Measurements from ENCODE around the gene TXNRD1.
"Not testable (repeated sequence)": the region's sequence is repeated elsewhere in the genome, so short reads cannot be mapped to it uniquely, and the experiment has no call there.

The TXNRD1 gene

DNA sequence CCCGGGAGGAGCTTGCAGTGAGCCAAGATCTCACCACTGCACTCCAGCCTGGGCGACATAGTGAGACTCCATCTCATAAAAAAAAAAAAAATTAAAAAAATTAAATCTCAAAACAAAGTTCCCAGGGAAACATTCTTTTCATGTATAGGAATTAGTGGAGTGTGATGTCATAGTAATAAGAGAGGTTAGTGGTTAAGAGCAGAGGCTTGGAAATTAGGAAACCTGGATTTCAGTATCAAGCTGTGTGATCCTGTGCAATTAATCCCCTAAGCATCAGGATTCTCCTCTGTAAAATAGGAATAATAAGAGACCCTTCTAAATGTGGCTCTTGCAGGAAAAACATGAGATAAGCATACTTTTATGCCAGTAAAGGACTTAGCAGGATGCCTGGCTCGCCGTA, 3.1 kb upstream of the TXNRD1 start:
- DNase-seq (ENCODE audit: insufficient read length, low spot score) (no peak), FAIRE-seq (no peak)
- TF ChIP-seq, protein P1, sequence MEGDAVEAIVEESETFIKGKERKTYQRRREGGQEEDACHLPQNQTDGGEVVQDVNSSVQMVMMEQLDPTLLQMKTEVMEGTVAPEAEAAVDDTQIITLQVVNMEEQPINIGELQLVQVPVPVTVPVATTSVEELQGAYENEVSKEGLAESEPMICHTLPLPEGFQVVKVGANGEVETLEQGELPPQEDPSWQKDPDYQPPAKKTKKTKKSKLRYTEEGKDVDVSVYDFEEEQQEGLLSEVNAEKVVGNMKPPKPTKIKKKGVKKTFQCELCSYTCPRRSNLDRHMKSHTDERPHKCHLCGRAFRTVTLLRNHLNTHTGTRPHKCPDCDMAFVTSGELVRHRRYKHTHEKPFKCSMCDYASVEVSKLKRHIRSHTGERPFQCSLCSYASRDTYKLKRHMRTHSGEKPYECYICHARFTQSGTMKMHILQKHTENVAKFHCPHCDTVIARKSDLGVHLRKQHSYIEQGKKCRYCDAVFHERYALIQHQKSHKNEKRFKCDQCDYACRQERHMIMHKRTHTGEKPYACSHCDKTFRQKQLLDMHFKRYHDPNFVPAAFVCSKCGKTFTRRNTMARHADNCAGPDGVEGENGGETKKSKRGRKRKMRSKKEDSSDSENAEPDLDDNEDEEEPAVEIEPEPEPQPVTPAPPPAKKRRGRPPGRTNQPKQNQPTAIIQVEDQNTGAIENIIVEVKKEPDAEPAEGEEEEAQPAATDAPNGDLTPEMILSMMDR (IDR thresholded peaks at IDR 0.05; ENCODE audit: insufficient read depth, missing control alignments) = no peak

DNA sequence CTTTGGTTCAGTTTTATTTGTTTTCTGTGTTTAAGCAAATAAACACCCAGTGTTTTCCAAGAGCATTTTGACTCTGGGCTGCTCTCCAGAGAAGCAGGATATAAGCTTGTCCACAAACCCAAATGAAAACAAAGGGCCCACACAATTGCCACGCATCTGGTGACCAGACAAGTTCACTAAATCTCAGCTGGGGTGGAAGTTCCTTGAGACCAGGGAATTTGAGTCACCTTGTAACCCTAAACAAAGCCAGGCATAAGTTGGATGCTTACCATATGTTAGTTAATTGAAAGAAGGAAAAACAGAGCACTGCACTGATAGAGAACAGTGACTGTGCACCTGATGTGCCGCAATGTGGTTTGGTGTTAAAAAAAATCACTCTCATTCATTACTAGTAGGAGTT, 1.6 kb upstream of the TXNRD1 start:
- no peak for DNase-seq (ENCODE audit: insufficient read length, low spot score)
- TF ChIP-seq, protein P1 (IDR thresholded peaks at IDR 0.05; ENCODE audit: insufficient read depth, missing control alignments) = no peak
- no peak for FAIRE-seq

DNA sequence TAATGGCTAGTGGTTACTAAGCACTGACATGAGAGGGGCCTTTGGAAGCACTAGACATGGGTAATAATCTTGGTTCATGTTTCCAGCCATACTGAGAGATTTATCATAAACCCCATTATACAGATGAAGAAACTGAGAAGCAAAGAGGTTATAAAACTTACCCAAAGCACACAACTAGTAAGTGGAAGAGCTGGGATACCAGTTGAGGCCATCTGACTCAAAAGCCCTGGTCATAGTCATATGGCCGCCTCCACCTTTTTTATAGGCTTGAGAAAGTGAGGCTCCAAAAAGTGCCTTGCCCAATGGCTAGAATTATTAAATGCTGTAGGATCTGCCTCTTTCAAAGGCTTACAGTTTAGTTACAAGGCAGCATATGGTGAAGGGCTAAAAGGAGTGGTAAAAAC, 944 bp downstream of the TXNRD1 start:
- TF ChIP-seq, protein P1 (IDR thresholded peaks at IDR 0.05; ENCODE audit: insufficient read depth, missing control alignments) = no peak
- DNase-seq (ENCODE audit: insufficient read length, low spot score) (no peak), FAIRE-seq (no peak)

DNA sequence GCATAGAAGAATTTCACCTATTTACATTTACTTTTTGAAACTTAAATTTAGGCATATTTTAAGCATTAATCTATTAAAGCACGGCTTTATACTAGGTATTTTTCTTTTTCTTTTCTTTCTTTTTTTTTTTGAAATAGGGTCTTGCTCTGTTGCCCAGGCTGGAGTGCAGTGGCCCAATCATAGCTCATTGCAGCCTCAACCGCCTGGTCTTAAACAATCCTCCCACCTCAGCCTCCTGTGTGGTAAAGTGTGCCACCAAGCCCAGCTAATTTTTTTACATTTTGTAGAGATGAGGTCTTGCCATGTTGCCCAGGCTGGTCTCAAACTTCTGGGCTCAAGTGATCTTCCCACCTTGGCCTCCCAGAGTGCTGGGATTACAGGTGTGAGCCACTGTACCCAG, 2.9 kb downstream of the TXNRD1 start:
- not testable (repeated sequence) for DNase-seq (ENCODE audit: insufficient read length, low spot score); FAIRE-seq

DNA sequence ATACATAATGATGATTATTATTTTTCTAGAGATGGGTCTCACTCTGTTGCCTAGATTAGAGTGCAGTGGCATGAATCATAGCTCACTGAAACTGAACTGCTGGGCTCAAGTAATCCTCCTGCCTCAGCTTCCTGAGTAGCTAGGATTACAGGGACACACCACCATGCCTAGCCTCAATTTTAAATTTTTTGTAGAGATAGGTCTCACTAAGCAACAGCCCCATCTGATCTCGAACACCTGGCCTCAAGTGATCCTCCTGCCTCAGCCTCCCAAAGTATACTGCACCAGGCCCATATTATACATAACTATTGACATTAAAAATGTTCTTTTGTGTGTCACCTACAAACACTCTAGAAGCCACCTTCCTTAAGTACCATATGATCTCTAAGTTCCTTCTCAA, 3.4 kb downstream of the TXNRD1 start:
- no peak for DNase-seq (ENCODE audit: insufficient read length, low spot score)
- FAIRE-seq = no peak
- TF ChIP-seq, protein P1 (IDR thresholded peaks at IDR 0.05; ENCODE audit: insufficient read depth, missing control alignments) = no peak

DNA sequence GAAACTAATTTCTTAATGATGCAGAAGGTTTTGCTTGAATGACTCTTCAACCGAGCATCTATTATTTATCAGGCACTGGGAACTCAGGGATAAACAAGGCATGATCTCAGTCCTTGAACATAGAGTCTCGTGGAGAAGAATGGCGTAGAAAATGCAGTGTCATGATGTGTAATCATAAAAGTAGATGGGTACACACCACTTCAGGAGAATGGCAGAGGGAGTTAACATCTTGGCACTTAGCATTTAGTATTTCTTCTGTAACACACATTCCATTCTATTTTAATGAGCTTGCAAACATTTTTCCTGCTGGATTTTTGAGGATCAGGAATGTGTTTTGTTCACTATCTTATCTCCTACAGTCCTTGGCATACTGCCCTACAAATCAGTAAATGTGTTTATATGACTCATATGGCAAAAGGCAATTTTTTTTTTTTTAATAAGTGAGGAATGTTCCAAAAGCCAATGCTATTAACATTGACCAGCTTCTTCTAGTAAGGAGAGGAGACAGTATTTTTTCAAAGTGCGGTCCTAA, 3.8 kb downstream of the TXNRD1 start:
- FAIRE-seq (no peak), DNase-seq (ENCODE audit: insufficient read length, low spot score) (no peak)
- TF ChIP-seq, protein P1 (IDR thresholded peaks at IDR 0.05; ENCODE audit: insufficient read depth, missing control alignments) = no peak

DNA sequence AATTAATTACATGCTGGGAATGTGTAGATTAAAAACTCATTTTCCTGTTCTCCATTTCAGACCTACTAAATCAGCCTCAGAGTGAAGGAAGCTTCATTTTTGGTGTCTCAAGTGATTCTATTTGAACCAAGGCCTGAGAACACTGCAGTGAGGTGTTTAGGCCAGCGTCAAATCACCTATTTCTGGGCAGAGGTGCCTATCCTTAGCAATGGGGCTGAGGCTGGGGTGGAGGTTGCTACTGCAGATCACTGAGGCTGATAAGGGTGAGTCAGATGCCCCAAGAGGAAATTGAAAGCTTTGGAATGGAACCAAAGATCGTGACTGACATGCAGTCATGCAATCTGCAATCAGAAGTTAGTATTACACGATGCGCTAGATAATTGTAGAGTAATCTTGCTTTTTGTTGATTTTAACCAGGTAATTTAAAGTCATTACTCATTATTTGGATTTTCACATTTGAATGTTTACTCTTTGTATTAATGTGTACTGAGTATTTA, 4.4 kb downstream of the TXNRD1 start:
- no peak for FAIRE-seq
- DNase-seq (ENCODE audit: insufficient read length, low spot score) = no peak
- TF ChIP-seq, protein P1 (IDR thresholded peaks at IDR 0.05; ENCODE audit: insufficient read depth, missing control alignments) = no peak

DNA sequence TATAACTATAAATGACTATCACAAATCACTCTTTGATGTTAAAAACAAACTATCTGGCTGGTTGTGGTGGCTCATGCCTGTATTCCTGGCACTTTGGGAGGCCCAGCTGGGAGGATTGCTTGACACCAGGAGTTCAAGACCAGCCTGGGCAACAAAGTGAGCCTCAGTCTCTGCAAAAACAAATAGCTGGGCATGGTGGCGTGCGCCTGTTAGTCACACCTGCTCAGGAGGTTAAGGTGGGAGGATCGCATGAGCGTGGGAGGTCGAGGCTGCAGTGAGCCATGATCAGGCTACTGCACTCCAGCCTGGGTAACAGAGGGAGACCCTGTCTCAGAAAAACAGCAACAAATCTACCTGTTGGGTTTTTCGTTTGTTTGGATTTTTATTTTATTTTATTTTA, 5.4 kb downstream of the TXNRD1 start:
- DNase-seq (ENCODE audit: insufficient read length, low spot score) (no peak), FAIRE-seq (no peak)
- TF ChIP-seq, protein P1 (IDR thresholded peaks at IDR 0.05; ENCODE audit: insufficient read depth, missing control alignments) = no peak

Measured in D721Med (cell line).